HG03095 (cell line): Measurements from ENCODE around the gene ISX.

ENCODE experiments used
- ATAC-seq: cut with Tn5 transposase; IDR thresholded peaks from one replicate; pipeline ENCODE4 v1.9.1; 2021; ENCODE audit warnings: moderate library complexity; ENCODE audit not compliant: unreplicated experiment

ISX gene

GRCh38 chr22:35109616-35110015, 43.7 kb downstream of the ISX start:
- no peak for ATAC-seq

DNA sequence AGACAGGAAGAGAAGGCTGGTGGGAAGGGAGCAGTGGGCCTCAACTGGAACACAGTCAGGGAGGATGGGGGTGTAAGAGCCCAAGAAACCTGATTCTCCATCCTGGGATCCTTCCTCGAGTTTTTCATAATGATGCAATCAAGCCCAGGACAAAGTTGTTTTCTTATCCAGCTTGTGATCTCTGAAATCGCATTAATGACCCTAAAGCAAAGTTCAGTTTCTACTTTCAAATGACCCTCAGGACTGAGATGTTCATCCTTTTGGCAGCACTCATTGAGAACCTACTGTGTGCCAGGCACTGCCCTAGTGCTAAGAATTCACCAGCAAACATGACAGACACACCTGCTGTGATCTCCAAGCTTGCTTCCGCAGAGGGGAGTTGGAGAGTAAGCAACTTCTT, 45.3 kb downstream of the ISX start:
- ATAC-seq: no peak

GRCh38 chr22:35113341-35113740, 47.4 kb downstream of the ISX start:
- no peak for ATAC-seq

DNA sequence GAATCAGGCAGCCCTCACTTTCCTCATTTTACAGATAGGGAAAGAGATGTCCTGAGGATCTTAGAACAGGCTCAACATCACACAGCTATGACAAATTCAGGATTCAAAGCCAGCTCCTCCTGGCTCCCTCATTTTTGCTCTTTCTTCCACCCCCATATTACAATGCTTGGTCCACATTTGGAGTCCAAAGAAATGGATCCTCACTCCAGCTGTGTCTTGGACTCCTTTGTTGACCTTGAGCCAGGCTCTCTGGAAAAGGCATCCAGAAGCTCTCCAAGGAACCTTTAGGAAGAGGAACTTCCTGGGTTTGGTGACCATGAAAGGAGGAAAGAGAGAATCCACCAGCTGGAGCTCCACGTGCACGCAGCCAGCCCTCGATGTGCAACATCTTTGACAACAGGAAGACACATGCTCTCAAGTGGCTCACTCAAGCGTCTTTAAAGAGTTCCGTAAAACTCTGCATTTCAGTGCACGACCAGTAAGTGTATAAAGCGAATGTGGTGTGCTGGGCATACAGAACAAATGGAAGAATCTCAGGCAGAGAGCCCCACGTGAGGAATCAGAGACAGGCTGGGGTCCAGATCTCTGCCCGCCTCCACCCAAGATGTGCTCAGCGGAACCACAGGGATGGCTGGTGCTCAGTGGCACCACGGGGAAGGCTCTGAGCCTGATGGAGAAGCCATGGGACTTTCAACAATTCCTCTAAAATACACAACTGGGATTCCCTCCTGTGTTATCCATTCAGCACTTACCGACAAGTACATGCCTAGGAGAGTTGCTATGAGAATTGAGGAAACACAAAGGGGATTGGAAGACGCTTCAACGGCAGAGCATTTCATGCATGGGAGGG, 48.4 kb downstream of the ISX start:
- ATAC-seq: no peak

DNA sequence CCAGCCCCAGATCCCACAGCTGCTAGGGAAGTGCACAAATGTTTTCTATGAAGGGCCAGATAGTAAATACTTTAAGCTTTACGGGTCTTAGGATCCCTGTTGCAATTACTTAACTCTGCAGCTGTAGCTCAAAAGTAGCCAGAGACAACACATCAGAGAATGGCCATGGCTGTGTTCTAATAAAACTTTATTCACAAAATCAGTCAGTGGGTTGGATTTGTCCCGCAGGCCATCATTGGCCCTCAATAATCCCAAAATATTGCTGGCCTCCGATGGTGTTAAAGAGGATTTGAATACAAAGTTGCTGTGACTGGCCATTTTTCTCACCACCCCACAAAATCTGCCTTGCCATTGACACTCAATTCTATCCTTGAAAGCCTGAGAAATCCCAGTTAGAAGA, 49.6 kb downstream of the ISX start:
- ATAC-seq: no peak

DNA sequence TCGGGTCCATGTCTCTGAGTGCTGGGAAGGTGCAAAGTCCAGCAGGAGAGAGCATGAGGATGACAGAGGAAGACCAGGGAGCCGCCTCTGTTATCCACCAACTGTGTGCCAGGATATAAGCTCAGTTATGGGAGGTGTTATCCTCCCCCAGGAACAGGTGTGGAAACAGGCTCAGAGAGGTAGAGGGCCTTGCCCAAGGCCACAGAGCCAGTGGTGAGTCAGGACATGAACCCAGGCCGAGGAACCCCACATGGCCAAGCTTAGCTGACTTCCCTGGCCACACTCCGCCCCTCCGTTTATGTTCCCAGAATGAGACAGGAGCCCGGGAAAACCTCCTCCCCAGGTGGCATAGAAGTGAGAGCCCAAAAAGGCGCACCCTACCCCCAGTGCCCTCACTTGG, 50.3 kb downstream of the ISX start:
- ATAC-seq: no peak

- ATAC-seq: no peak
These were observed 50.9 kb downstream of the ISX start for GRCh38 chr22:35116817-35117216.

- ATAC-seq: no peak
These were observed 53.5 kb downstream of the ISX start for GRCh38 chr22:35119494-35119893.

DNA sequence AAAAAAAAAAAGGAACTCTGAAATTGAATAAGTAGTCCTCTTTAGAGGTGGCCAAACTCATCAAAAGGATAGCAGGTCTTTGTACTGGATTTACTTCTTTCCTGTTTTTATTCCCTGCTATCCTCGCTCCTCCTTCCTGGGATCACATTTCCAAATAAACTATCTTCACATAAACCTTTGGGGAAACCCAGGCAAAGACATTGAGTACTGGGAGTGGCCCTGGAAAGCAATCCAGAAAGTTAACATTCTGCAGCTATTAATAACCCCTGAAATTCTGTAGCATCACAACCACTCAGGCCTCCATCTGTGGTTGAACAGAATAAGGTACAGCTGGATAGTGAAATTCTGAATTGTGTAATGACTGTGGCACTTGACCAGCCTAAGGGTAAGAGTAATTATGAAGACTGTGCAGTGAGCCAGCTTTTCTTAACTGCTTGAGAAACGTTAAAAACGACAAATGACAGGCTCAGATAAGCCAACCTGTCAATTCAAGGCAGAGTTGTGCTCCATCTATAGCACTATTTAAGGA, 58.8 kb downstream of the ISX start:
- ATAC-seq: no peak

GRCh38 chr22:35126993-35127392, 61.0 kb downstream of the ISX start:
- peak; percentile 53 for ATAC-seq

DNA sequence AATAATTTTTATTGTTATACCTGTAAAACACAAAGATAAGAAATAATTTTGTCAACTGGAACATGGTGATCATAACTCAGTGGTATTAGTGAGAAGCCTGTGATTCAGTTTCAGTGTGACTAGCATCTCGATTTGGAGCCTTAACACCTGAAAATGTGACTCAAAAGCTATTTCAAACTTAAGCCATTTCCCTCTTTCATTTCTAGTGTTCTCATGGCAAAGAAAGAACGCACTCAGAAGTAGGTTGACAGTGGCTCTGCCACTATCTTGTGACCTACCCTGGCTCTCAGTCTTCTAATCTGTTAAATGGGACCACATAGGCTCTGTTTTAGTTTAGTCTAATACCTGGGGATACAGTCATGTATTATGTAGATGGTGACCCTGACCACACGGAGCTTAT, 62.7 kb downstream of the ISX start:
- peak; percentile 38 for ATAC-seq

DNA sequence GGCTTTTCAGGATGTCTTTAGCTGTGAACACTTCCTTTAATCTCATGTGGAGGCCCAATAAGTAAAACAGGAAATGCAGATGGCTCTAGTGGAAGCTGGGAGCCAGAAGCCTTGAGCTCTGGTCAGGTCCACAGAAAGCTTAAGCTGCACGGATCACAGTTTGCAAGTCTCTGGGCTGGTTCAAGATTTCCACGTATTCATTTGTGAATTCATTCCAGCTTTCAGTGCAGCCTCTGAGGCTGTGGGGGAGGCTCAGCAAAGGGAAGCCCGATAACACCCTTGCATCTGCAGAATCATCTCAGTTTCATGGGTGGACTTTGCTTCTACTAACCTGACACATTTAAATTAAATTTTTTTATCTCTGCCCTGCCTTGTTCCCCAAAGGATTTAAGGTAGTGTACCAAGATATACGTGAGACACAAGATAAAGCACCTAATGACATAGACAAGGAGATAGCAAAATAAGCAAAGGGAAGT, 65.6 kb downstream of the ISX start:
- ATAC-seq: no peak

GRCh38 chr22:35132568-35132967, 66.6 kb downstream of the ISX start:
- ATAC-seq: no peak

GRCh38 chr22:35133702-35134380, 67.9 kb downstream of the ISX start:
- no peak for ATAC-seq

DNA sequence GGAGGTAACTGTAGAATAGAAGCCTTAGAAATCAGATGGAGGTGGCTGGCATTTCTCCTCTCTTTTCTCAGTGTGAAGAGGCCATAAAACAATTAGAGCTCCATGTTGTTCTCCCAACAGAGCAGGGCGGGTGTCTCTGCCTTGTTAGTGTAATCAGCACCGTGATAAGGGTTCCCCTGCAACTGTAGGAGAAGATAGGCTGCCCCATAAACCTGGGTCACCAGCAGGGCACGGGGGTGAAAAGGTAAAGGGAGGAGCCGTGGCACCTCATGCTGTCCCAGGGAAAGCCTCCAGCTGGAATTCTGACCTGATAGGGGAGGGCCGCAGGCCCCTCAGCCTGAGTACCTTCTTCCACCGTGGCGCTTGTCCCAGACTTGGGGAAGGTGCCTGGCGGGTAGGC, 68.7 kb downstream of the ISX start:
- ATAC-seq: no peak

DNA sequence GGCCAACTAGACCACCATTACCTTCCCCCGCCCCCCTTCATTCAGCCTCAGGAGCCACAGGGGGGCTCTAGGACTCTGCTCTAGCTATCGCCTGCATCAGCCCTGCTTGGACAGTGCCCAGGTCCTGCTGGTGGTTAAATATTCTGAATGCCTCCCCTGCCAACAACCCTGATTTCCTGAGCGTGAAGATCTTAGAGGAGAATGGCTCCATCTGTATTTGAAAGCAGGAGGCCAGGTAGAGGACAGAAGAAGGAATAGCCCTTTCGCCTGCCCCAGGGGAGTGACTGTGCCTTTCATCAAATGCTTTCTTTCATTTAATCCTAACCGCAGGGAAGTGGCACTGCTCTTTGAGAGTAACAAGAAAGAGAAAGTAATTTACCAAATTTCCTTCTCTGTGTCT, 69.2 kb downstream of the ISX start:
- no peak for ATAC-seq
